Stimulated activated CD4-positive, alpha-beta T cell treated with anti-CD3 and anti-CD28 coated beads, Interleukin-2, amount 100 ng/mL, for 48 hours (primary cell): ENCODE measurements around the gene THSD7A.

Source experiments
- DNase-seq, 2 donors: peaks; one replicate each; pipeline ENCODE4 v3.0.0-alpha.2; 2020

The THSD7A gene

DNA sequence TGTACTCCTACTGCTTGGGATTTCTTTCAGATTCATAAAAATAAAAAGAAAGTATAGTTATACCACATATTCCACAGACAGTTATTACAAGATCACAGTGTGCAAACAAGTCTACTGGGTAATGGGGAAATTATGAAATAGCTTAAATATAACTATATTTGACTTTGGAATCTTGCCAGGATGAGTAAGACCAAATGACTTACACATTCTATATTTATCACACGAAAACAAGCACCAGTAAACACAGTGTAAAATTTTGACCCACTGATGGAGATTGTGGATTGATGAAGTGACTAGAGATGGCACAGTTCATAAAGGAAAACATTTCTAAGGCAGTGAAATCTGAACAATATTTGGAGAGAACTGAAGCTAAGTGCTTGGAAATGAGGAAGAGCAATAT lies 339.7 kb downstream of the THSD7A start:
- no peak for DNase-seq

GRCh38 chr7:11491811-11492210 lies 340.2 kb downstream of the THSD7A start:
- DNase-seq = no peak

DNA sequence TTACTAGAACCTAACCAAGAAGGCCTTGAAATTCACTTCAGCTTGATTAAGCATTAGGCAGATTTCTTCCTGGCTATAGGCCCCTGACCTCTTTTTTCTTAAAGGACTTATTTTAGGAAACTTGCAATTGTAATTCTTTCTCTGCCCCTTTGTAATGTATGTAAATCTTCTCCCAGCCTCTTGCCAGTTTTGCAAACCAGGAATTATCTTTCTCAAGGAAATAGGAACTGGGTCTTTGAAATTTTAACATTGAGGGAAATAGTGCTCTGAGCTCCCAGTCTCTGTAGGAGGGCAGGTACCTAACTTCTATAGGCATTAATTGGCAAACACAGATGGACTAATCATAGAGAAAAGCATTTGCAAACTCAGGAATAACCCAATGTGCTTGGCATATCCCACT lies 342.7 kb downstream of the THSD7A start:
- DNase-seq = no peak

GRCh38 chr7:11486271-11486670 lies 345.7 kb downstream of the THSD7A start:
- DNase-seq = no peak

GRCh38 chr7:11485636-11486035 lies 346.4 kb downstream of the THSD7A start:
- DNase-seq = no peak

GRCh38 chr7:11480143-11480542 lies 351.9 kb downstream of the THSD7A start:
- no peak for DNase-seq

DNA sequence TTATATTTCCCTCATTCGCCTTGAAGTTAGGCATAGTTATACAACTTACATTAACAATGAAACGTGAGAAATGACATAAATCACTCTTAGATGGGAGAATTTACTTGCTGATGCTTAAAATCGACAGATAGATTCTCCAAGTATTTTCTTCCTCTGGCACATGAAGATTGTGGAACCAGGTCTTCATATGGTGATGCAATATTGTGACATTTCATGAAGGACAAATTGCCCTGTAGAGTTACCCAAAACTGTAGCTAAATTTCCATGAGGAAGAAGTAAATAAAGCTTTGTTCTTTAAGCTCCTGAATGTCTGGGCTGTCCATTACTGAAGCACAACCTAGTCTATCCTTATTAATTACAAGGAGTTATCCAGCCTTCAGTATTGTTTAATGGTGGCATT lies 353.1 kb downstream of the THSD7A start:
- DNase-seq = no peak

- no peak for DNase-seq
Observed at GRCh38 chr7:11478426-11478825, 353.6 kb downstream of the THSD7A start.

DNA sequence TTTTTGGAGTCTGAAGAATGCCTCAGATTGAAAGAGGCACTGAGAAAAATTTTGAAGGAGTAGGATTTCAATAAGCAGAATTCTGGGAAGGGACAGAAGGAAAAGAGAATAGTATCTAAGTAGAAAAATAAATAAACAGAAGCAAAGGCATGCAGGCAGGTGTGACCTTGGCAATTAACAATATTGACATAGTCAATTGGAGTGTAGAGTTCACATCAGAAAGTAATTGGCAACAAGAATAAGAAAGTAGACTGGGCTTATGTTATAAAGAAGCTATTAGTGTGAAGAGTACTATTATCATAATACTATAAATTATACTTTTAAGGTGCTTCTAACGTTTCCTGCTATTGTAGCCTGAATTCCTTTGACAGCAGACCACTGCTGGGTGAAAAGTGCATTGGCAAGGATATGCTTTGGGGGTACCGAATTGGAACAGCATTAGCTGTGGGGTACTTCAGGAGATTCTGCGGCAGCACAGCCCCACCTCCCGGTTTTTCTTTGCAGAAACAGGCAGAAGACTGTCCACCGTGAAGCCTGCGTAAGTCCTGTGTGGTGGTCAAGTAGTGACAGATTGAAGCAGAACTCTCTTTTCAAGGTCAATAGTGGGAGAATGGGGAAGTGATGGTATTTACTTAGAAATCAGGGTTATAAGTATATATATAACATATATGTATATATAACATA lies 357.0 kb downstream of the THSD7A start:
- DNase-seq = no peak

- DNase-seq = no peak
Observed at GRCh38 chr7:11473807-11474424, 358.1 kb downstream of the THSD7A start.

- no peak for DNase-seq
Observed at GRCh38 chr7:11473220-11473619, 358.8 kb downstream of the THSD7A start.

DNA sequence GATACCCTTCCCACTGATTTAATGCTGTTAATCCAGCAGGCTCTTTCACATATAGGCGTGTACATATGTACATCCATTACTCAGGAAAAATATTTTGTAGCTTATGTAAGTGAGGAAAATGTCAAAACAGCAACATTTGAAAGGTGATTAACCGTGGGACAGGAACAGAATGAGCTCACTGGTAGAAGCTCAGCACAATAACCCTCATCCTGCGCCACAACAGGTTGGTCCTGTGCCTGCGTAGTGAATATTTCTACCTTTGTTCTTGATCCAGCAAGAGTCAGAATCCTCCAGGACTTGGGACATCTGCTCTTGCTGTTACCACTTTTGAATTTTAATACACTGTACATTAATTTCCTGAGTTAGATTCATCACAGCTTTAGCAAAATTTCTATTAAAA lies 359.4 kb downstream of the THSD7A start:
- no peak for DNase-seq

DNA sequence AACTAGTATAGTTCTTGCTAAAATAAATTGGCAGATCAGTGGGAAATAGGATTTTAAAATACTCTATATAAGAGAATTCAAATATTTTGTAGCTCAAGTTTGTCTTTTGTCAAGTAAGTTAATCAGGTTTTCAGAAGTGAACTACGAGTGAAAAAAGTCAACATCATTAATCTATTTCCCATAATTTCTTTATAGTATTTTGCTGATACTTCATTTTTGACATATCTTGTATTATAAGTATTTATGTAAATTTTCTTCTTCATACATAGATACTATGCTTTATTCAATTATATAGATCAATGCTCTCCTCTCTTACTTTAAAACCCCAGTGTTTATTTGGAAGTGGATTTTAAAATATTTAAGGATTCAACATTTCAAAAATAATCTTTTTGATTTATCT lies 360.7 kb downstream of the THSD7A start:
- no peak for DNase-seq

DNA sequence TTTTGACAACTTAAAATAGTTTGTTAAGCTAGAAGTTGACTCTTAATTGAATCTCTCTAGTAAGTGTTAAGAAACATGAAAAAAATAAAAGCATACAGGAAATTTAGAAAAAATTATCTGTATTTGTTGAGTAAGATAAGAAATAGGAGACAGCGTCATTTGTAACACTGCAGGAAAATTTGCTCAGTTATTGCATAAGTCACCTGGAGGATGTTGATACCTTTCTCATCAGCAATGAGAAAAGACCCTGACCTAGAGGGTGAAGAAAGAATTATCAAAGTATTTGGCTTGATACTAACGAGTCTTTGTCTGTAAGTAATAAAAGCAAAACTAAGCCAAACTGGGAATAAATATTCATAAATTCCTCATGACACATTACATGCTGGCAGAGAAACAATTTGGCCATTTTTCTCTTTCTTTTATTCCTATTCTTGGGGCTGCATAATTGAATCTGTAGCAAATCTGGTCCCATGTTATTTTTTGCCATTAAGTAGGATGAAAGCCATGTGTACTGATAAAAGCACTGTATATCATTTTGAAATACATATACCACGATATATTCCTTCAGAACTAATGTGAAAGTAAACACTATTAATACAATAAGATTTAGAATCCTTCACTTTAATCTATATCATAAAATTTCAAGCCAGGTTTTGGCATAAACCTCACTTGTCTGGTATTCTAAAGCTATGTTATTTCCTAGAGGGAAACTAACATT lies 362.8 kb downstream of the THSD7A start:
- no peak for DNase-seq

DNA sequence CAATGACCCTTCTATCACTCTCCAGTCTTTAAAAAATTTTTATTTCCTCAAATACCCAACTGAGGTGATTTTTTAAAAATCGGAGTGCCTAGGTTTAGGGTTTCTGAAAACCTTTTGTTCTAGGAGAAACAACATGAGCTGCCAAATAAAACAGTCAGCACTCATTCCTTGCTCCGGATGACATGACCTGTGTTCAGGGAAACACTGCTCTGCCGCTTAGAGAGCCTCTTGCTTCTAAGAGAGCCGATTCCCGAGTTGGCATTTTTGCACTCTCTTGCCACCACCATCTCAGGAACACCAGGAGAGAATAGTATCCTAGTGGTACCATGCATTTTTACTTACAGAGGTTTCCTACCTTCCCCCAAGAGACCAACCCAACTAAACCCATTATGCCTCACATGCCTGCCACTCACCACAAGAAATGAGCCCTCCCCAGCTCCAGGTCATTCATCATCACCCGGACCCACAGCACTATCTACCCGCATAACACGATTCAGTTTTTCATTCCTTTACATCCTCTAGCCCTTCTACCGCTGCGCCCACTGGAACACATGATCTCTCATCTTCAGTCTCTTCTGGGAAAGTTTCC lies 365.4 kb downstream of the THSD7A start:
- DNase-seq = no peak

GRCh38 chr7:11464624-11465023 lies 367.4 kb downstream of the THSD7A start:
- DNase-seq = no peak

GRCh38 chr7:11461946-11462345 lies 370.1 kb downstream of the THSD7A start:
- DNase-seq = no peak

DNA sequence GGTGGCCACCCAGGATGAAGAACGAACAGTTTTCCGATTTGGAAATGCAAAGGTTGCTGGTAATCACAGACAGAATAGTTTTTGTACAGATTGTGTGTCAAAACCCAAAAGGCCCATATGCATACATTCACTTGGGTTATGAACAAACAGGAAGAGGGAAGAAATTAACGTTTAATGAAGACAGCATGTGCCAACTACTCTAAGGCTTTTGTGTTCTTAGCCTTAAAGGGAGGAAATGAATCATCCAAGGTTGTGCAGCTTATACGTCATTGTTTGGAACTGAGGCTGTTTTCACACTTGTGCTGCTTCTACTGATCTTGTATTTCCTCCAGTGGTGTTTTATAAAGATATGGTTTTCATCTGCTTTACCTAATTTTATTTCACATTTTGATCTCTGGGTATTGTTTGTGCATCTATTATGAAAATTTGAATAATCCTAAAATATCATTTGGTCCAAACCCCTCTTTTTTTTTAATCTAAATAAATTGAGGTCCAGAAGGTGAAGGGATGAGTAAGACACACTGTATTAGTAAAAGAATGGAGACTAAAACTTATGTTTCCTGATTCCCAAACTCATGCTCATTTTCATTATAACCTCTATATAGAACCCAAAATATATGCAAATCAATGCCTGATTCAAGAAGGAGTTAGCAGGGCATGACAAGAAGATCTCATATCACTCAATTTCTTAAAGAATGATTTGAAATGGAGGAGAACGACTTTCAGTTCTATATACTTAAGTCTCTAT lies 373.1 kb downstream of the THSD7A start:
- DNase-seq = no peak

GRCh38 chr7:11457419-11457818 lies 374.6 kb downstream of the THSD7A start:
- no peak for DNase-seq

DNA sequence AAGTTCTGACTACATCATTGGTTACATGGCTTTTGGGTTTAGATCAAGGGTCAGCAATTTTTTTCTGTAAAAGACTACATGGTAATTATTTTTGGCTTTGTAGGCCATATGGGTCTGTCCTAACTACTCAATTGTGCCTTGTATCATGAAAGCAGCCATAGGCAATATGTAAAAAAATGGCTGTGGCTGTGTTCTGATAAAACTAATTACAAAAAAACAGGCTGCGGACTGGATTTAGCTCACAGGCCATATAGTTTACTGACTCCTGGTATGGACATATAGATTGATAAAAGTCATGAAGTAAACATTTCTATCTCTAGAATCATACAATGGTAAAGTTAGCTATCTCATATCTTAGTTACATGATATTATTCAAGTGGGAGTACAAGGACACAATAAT lies 375.4 kb downstream of the THSD7A start:
- no peak for DNase-seq

- DNase-seq = no peak
Observed at GRCh38 chr7:11452476-11452875, 379.5 kb downstream of the THSD7A start.

GRCh38 chr7:11450281-11450680 lies 381.7 kb downstream of the THSD7A start:
- DNase-seq = no peak

- DNase-seq = no peak
Observed at GRCh38 chr7:11449316-11449715, 382.7 kb downstream of the THSD7A start.
